ENCODE data around the gene ST3GAL6. TPM values are rescaled to one million over a fixed set of nuclear protein-coding genes. Genes with fewer than 3 reads are reported as not detected.

The ST3GAL6 gene
- total RNA-seq, 1 donor from 2014 or later: 52.5 TPM

DNA sequence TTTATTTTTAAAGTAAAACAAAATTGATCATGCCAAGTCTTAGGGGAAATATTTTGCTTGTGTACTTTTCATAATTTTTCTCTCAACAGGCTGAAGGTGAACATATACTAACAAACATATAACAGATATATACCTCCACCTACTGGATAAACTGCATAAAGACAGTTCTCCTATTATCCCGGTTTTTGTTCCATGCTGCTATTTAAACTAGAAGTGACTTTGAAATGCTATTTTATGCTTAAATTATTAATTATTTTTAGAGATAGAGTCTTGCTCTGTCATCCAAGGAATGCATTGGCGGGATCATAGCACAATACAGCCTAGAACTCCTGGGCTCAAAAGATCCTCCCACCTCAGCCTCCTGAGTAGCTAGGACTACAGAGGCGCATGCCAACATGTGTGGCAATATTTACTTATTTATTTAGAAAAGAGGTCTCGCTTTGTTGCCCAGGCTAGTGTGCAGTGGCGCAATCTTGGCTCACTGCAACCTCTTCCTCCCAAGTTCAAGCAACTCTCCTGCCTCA, 49.8 kb downstream of the ST3GAL6 start:
- H3K36me3 ChIP-seq: peaks cover 51% of the 10 kb centered on the region
- intact Hi-C loops (cut with micrococcal nuclease): loop anchor here (1.0 kb wide), 1 partner anchor 212 kb away; no protein-coding TSS in a partner anchor
- no peak overlapping the region for H3K27ac ChIP-seq (replicated peaks)
- DNase-seq: no peak
- TF ChIP-seq, protein P1, sequence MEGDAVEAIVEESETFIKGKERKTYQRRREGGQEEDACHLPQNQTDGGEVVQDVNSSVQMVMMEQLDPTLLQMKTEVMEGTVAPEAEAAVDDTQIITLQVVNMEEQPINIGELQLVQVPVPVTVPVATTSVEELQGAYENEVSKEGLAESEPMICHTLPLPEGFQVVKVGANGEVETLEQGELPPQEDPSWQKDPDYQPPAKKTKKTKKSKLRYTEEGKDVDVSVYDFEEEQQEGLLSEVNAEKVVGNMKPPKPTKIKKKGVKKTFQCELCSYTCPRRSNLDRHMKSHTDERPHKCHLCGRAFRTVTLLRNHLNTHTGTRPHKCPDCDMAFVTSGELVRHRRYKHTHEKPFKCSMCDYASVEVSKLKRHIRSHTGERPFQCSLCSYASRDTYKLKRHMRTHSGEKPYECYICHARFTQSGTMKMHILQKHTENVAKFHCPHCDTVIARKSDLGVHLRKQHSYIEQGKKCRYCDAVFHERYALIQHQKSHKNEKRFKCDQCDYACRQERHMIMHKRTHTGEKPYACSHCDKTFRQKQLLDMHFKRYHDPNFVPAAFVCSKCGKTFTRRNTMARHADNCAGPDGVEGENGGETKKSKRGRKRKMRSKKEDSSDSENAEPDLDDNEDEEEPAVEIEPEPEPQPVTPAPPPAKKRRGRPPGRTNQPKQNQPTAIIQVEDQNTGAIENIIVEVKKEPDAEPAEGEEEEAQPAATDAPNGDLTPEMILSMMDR (IDR thresholded peaks at IDR 0.05; ENCODE audit: borderline replicate concordance): peak; percentile 74
- H3K9me3 ChIP-seq (replicated peaks): no peaks in the 10 kb centered on the region
- no peak overlapping the region for H3K4me3 ChIP-seq
- H3K4me1 ChIP-seq: peaks cover 16% of the 10 kb centered on the region
- H3K27me3 ChIP-seq (ENCODE audit: low read depth): no peaks in the 10 kb centered on the region

DNA sequence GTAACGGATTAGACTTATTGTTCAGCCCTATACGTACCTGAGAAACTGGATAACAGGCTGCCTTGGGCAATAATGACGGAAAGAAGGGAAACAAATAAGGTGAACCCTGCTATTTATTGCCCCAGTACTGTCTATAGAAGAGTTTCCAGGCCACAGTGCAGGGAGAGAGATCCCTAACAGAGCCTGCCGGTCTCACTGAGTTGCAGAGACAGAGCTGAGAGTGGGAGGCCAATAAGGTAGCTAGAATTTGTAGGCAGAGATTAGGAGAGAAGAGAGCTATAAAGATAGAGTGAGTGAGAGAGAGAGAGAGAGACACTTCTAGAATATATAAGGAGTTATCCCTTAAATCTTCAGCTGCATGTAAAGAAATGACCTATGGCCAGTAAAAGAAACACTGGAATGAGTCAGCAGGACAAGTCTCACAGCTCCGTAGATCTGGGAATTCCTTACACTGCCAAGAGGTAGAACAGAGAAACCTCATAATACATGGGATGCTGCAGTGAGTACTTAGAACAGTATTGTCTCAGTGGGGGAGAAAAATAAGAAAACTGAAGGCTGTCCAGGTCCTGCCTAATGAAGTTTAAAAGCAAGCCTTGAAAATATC, 51.8 kb downstream of the ST3GAL6 start:
- Histone ChIP-seq H3K27me3 (ENCODE audit: low read depth) (no peaks in the 10 kb centered on the region), H3K9me3 (replicated peaks) (no peaks in the 10 kb centered on the region), H3K4me3 (no peak overlapping the region), H3K27ac (replicated peaks) (no peak overlapping the region), H3K36me3 (peaks cover 58% of the 10 kb centered on the region), H3K4me1 (peaks cover 8% of the 10 kb centered on the region)
- no peak for DNase-seq
- intact Hi-C loops (cut with micrococcal nuclease): no loop called here
- TF ChIP-seq, protein P1 (IDR thresholded peaks at IDR 0.05; ENCODE audit: borderline replicate concordance): no peak

GRCh38 chr3:98817547-98818041, 54.5 kb downstream of the ST3GAL6 start:
- intact Hi-C loops (cut with micrococcal nuclease): loop anchor here (2.0 kb wide), 1 partner anchor 173 kb away; no protein-coding TSS in a partner anchor
- TF ChIP-seq, protein P1 (IDR thresholded peaks at IDR 0.05; ENCODE audit: borderline replicate concordance): peak; percentile 88
- Histone ChIP-seq H3K4me3 (no peak overlapping the region), H3K36me3 (peaks cover 53% of the 10 kb centered on the region), H3K4me1 (peaks cover 5% of the 10 kb centered on the region), H3K27ac (replicated peaks) (no peak overlapping the region), H3K9me3 (replicated peaks) (no peaks in the 10 kb centered on the region), H3K27me3 (ENCODE audit: low read depth) (no peaks in the 10 kb centered on the region)
- no peak for DNase-seq

DNA sequence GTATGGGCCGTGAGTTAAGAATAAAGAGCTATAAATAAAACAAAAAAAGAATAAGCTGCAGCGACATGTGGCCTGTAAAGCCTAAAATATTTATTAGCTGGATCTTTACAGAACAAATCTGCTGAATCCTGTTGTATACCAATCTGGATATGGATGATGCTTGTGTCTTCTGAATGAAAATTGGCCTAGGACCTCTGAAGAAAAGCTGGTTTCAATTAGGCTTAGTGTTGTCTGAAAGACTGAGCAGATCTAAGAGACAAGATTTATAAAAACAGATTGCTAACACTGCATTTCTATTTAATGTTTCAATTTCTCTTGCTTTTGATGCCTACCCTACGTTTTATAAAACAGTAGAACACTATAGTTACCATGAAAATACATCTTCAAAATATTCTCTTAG, 57.9 kb downstream of the ST3GAL6 start:
- no peaks in the 10 kb centered on the region for H3K9me3 ChIP-seq (replicated peaks)
- H3K4me1 ChIP-seq: peaks cover 6% of the 10 kb centered on the region
- intact Hi-C loops (cut with micrococcal nuclease): no loop called here
- DNase-seq: no peak
- no peaks in the 10 kb centered on the region for H3K27me3 ChIP-seq (ENCODE audit: low read depth)
- H3K4me3 ChIP-seq: no peak overlapping the region
- no peak overlapping the region for H3K27ac ChIP-seq (replicated peaks)
- peaks cover 33% of the 10 kb centered on the region for H3K36me3 ChIP-seq
- TF ChIP-seq, protein P1 (IDR thresholded peaks at IDR 0.05; ENCODE audit: borderline replicate concordance): no peak

DNA sequence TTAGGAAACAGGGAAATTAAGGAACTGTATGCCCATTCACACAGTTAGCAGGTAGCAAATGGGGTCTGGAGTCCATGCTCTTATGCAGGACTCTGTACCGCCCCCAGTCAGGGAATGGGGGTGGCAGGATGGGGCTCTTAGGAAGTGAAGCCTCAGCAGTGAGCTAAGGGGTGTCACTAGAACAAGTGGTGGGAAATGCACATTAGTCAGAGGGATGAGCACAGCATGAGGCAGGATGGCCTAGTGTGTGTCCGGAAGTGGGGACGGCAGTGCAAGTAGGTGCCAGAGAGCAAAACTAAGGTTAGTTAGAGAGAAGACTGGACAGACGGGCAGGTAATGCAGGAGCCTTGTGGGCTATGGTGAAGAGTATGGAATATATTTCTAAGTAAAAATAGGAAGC, 60.7 kb downstream of the ST3GAL6 start:
- DNase-seq: no peak
- TF ChIP-seq, protein P1 (IDR thresholded peaks at IDR 0.05; ENCODE audit: borderline replicate concordance): no peak
- H3K9me3 ChIP-seq (replicated peaks): no peaks in the 10 kb centered on the region
- H3K27ac ChIP-seq (replicated peaks): no peak overlapping the region
- H3K36me3 ChIP-seq: peaks cover 16% of the 10 kb centered on the region
- H3K4me1 ChIP-seq: peaks cover 13% of the 10 kb centered on the region
- intact Hi-C loops (cut with micrococcal nuclease): no loop called here
- H3K27me3 ChIP-seq (ENCODE audit: low read depth): no peaks in the 10 kb centered on the region
- no peak overlapping the region for H3K4me3 ChIP-seq

Data from left ventricle myocardium inferior (tissue), 1 donor.